Suppressor macrophage treated with lipopolysaccharide for 1 hour (primary cell): Measurements from ENCODE around the gene ABCC3.
"Not testable (repeated sequence)": the region's sequence is repeated elsewhere in the genome, so short reads cannot be mapped to it uniquely, and the experiment has no call there.

Experiments used
- DNase-seq, 3 donors: peaks; one replicate each; pipeline ENCODE4 v3.0.0-alpha.2; 2020 to 2022

Gene ABCC3

GRCh38 chr17:50687200-50688066 lies 52.8 kb downstream of the ABCC3 start:
- no peak for DNase-seq

GRCh38 chr17:50688245-50688644 lies 53.6 kb downstream of the ABCC3 start:
- DNase-seq, result no peak

GRCh38 chr17:50689251-50689650 lies 54.6 kb downstream of the ABCC3 start:
- peak; percentile 30 to 49 (median 47) for DNase-seq

- no peak for DNase-seq
Observed at GRCh38 chr17:50689956-50690886, 55.5 kb downstream of the ABCC3 start.

- no peak for DNase-seq
Observed at GRCh38 chr17:50690887-50691549, 56.3 kb downstream of the ABCC3 start.

GRCh38 chr17:50691550-50692447 lies 57.1 kb downstream of the ABCC3 start:
- no peak for DNase-seq

- DNase-seq, result no peak
Observed at GRCh38 chr17:50692448-50693035, 57.9 kb downstream of the ABCC3 start.

GRCh38 chr17:50693036-50693682 lies 58.5 kb downstream of the ABCC3 start:
- DNase-seq, result no peak

GRCh38 chr17:50696365-50696879 lies 61.7 kb downstream of the ABCC3 start:
- DNase-seq, result no peak

GRCh38 chr17:50697062-50697461 lies 62.4 kb downstream of the ABCC3 start:
- DNase-seq, result no peak

- DNase-seq, result no peak
Observed at GRCh38 chr17:50697663-50698272, 63.1 kb downstream of the ABCC3 start.

GRCh38 chr17:50699410-50699809 lies 64.7 kb downstream of the ABCC3 start:
- DNase-seq, result no peak

- no peak for DNase-seq
Observed at GRCh38 chr17:50703162-50703561, 68.5 kb downstream of the ABCC3 start.

- DNase-seq, result peak; percentile 95 to 96 (median 96)
Observed at GRCh38 chr17:50707289-50708049, 72.8 kb downstream of the ABCC3 start, which contains the start of gene ANKRD40. ANKRD40 (minus strand) TSS chr17:50707914; CDS start chr17:50707654, 260 bp downstream.

- DNase-seq, result peak in 2 of 3 donors; percentile 14 to 22
Observed at GRCh38 chr17:50708050-50709000, 73.6 kb downstream of the ABCC3 start.

- not testable (repeated sequence) for DNase-seq
Observed at GRCh38 chr17:50709053-50709452, 74.4 kb downstream of the ABCC3 start.

- DNase-seq, result no peak
Observed at GRCh38 chr17:50710025-50710424, 75.3 kb downstream of the ABCC3 start.

- no peak for DNase-seq
Observed at GRCh38 chr17:50710650-50711049, 76.0 kb downstream of the ABCC3 start.
